Measurements from ENCODE around the gene MBTPS1.

Gene MBTPS1

GRCh38 chr16:84161037-84161436 is 44.3 kb upstream of the MBTPS1 start:
- H3K4me1 ChIP-seq (ENCODE audit: insufficient read depth, low read length, poor library complexity, severe bottlenecking) = no peaks in the 10 kb centered on the region
- no peaks in the 10 kb centered on the region for H3K9me2 ChIP-seq (replicated peaks; ENCODE audit: low read depth, low read length)
- H3K4me3 ChIP-seq (ENCODE audit: low read length, poor library complexity, severe bottlenecking) = no peak overlapping the region
- H3K79me2 ChIP-seq (ENCODE audit: insufficient read depth, low read length) = no peaks in the 10 kb centered on the region
- no peak overlapping the region for H3K4me2 ChIP-seq (ENCODE audit: low read depth, low read length, poor library complexity, severe bottlenecking)
- H3K27me3 ChIP-seq (ENCODE audit: insufficient read depth, low read length, poor library complexity, severe bottlenecking) = no peaks in the 10 kb centered on the region
- H3K9ac ChIP-seq (ENCODE audit: low read depth, low read length, poor library complexity, severe bottlenecking) = no peak overlapping the region
- TF ChIP-seq, protein P1, sequence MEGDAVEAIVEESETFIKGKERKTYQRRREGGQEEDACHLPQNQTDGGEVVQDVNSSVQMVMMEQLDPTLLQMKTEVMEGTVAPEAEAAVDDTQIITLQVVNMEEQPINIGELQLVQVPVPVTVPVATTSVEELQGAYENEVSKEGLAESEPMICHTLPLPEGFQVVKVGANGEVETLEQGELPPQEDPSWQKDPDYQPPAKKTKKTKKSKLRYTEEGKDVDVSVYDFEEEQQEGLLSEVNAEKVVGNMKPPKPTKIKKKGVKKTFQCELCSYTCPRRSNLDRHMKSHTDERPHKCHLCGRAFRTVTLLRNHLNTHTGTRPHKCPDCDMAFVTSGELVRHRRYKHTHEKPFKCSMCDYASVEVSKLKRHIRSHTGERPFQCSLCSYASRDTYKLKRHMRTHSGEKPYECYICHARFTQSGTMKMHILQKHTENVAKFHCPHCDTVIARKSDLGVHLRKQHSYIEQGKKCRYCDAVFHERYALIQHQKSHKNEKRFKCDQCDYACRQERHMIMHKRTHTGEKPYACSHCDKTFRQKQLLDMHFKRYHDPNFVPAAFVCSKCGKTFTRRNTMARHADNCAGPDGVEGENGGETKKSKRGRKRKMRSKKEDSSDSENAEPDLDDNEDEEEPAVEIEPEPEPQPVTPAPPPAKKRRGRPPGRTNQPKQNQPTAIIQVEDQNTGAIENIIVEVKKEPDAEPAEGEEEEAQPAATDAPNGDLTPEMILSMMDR (conservative IDR thresholded peaks at IDR 0.05; ENCODE audit: low read length) = no peak
- no peak for TF ChIP-seq EZH2phosphoT487 (IDR thresholded peaks at IDR 0.05; ENCODE audit: borderline replicate concordance)
- no peak overlapping the region for H2AFZ ChIP-seq (ENCODE audit: low read length)
- H3K36me3 ChIP-seq (ENCODE audit: insufficient read depth, low read length) = no peaks in the 10 kb centered on the region
- H3K9me3 ChIP-seq (ENCODE audit: insufficient read depth, low read depth, low read length) = no peaks in the 10 kb centered on the region
- H4K20me1 ChIP-seq (ENCODE audit: insufficient read depth, low read length, poor library complexity, severe bottlenecking) = no peaks in the 10 kb centered on the region
- no peaks in the 10 kb centered on the region for H3F3A ChIP-seq (ENCODE audit: low read depth)

GRCh38 chr16:84159800-84160199 is 43.1 kb upstream of the MBTPS1 start:
- no peaks in the 10 kb centered on the region for H4K20me1 ChIP-seq (ENCODE audit: insufficient read depth, low read length, poor library complexity, severe bottlenecking)
- H3K27me3 ChIP-seq (ENCODE audit: insufficient read depth, low read length, poor library complexity, severe bottlenecking) = no peaks in the 10 kb centered on the region
- H3K4me1 ChIP-seq (ENCODE audit: insufficient read depth, low read length, poor library complexity, severe bottlenecking) = no peaks in the 10 kb centered on the region
- no peaks in the 10 kb centered on the region for H3K79me2 ChIP-seq (ENCODE audit: insufficient read depth, low read length)
- no peaks in the 10 kb centered on the region for H3K9me3 ChIP-seq (ENCODE audit: insufficient read depth, low read depth, low read length)
- H3K4me3 ChIP-seq (ENCODE audit: low read length, poor library complexity, severe bottlenecking) = no peak overlapping the region
- H3K9ac ChIP-seq (ENCODE audit: low read depth, low read length, poor library complexity, severe bottlenecking) = no peak overlapping the region
- H3K36me3 ChIP-seq (ENCODE audit: insufficient read depth, low read length) = no peaks in the 10 kb centered on the region
- H2AFZ ChIP-seq (ENCODE audit: low read length) = no peak overlapping the region
- H3K9me2 ChIP-seq (replicated peaks; ENCODE audit: low read depth, low read length) = no peaks in the 10 kb centered on the region
- H3F3A ChIP-seq (ENCODE audit: low read depth) = no peaks in the 10 kb centered on the region
- TF ChIP-seq, protein P1 (conservative IDR thresholded peaks at IDR 0.05; ENCODE audit: low read length) = no peak
- no peak for TF ChIP-seq EZH2phosphoT487 (IDR thresholded peaks at IDR 0.05; ENCODE audit: borderline replicate concordance)
- no peak overlapping the region for H3K4me2 ChIP-seq (ENCODE audit: low read depth, low read length, poor library complexity, severe bottlenecking)

DNA sequence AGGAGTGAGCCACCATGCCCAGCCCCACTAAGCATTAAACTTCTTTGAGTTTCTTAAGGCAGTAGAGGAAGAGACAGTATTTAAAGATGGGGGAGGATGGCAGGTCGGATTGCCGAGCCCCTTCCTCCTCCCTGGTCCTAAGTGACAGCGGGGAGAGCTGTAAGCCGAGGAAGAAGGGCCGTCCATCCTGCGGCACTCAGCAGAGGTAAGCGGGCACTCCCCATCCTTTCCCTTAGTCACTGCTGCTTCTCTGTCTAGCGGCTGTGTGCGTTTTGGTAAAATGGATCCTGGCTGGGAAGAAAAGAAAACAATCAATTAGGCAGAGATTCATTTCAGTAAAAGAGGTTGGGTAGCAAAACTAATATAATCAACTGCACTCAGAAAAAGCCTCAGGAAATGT is 42.3 kb upstream of the MBTPS1 start:
- H3K36me3 ChIP-seq (ENCODE audit: insufficient read depth, low read length) = no peaks in the 10 kb centered on the region
- no peaks in the 10 kb centered on the region for H3K79me2 ChIP-seq (ENCODE audit: insufficient read depth, low read length)
- no peak overlapping the region for H2AFZ ChIP-seq (ENCODE audit: low read length)
- H3K4me3 ChIP-seq (ENCODE audit: low read length, poor library complexity, severe bottlenecking) = no peak overlapping the region
- H4K20me1 ChIP-seq (ENCODE audit: insufficient read depth, low read length, poor library complexity, severe bottlenecking) = no peaks in the 10 kb centered on the region
- H3K9ac ChIP-seq (ENCODE audit: low read depth, low read length, poor library complexity, severe bottlenecking) = no peak overlapping the region
- H3K4me1 ChIP-seq (ENCODE audit: insufficient read depth, low read length, poor library complexity, severe bottlenecking) = no peaks in the 10 kb centered on the region
- H3K9me3 ChIP-seq (ENCODE audit: insufficient read depth, low read depth, low read length) = no peaks in the 10 kb centered on the region
- no peaks in the 10 kb centered on the region for H3F3A ChIP-seq (ENCODE audit: low read depth)
- no peak for TF ChIP-seq EZH2phosphoT487 (IDR thresholded peaks at IDR 0.05; ENCODE audit: borderline replicate concordance)
- TF ChIP-seq, protein P1 (conservative IDR thresholded peaks at IDR 0.05; ENCODE audit: low read length) = no peak
- no peak overlapping the region for H3K4me2 ChIP-seq (ENCODE audit: low read depth, low read length, poor library complexity, severe bottlenecking)
- no peaks in the 10 kb centered on the region for H3K27me3 ChIP-seq (ENCODE audit: insufficient read depth, low read length, poor library complexity, severe bottlenecking)
- no peaks in the 10 kb centered on the region for H3K9me2 ChIP-seq (replicated peaks; ENCODE audit: low read depth, low read length)

All from Loucy (cell line).